ENCODE data around the gene MRPL23. TPM values are rescaled to one million over a fixed set of nuclear protein-coding genes. Genes with fewer than 3 reads are reported as not detected.

MRPL23 gene
- polyA plus RNA-seq, 1 experiment: 39.8 TPM

GRCh38 chr11:1919391-1920127 lies 27.6 kb upstream of the MRPL23 start, which contains the start of gene TNNT3:
Gene TNNT3, plus strand, starts transcription at chr11:1919703. Its CDS starts 3,172 bp downstream, at chr11:1922875.
- Histone ChIP-seq H3K4me3 (ENCODE audit: low read depth, low read length) (no peak within 1 kb of the TSS), H3K27me3 (ENCODE audit: control insufficient read depth, insufficient read depth, low read length) (no peaks in the 10 kb centered on the region; the same call in 1 of the 2 replicates), H3K36me3 (ENCODE audit: control insufficient read depth, insufficient read depth, low read length) (no peaks in the 10 kb centered on the region)
- CTCF ChIA-PET: interaction anchor here (1.0 to 3.3 kb wide), 3 partner anchors 37 to 226 kb away, joined by 3 to 20 read pairs (median 5); no protein-coding TSS in a partner anchor
- POLR2A ChIA-PET: no interaction called here
- no peak for DNase-seq (ENCODE audit: low read depth)
- no peak for TF ChIP-seq CTCF (IDR thresholded peaks at IDR 0.05; ENCODE audit: insufficient read depth, low read depth, low read length)

- H3K27me3 ChIP-seq (ENCODE audit: control insufficient read depth, insufficient read depth, low read length): no peaks in the 10 kb centered on the region; the same call in 1 of the 2 replicates
- no peaks in the 10 kb centered on the region for H3K36me3 ChIP-seq (ENCODE audit: control insufficient read depth, insufficient read depth, low read length)
- DNase-seq (ENCODE audit: low read depth): no peak
- TF ChIP-seq CTCF (IDR thresholded peaks at IDR 0.05; ENCODE audit: insufficient read depth, low read depth, low read length): no peak
- no peak overlapping the region for H3K4me3 ChIP-seq (ENCODE audit: low read depth, low read length)
- ChIA-PET CTCF (interaction anchor here (1.0 to 3.3 kb wide), 5 partner anchors 38 to 226 kb away, joined by 3 to 20 read pairs (median 3); no protein-coding TSS in a partner anchor), POLR2A (interaction anchor here (0.5 kb wide), 1 partner anchor 28 kb away, joined by 9 read pairs; no protein-coding TSS in a partner anchor)
Measured at GRCh38 chr11:1920128-1920908, 26.8 kb upstream of the MRPL23 start.

GRCh38 chr11:1920909-1921573 lies 26.1 kb upstream of the MRPL23 start:
- H3K36me3 ChIP-seq (ENCODE audit: control insufficient read depth, insufficient read depth, low read length): no peaks in the 10 kb centered on the region
- TF ChIP-seq CTCF (IDR thresholded peaks at IDR 0.05; ENCODE audit: insufficient read depth, low read depth, low read length): no peak
- no peaks in the 10 kb centered on the region; the same call in 1 of the 2 replicates for H3K27me3 ChIP-seq (ENCODE audit: control insufficient read depth, insufficient read depth, low read length)
- no peak overlapping the region for H3K4me3 ChIP-seq (ENCODE audit: low read depth, low read length)
- no peak for DNase-seq (ENCODE audit: low read depth)
- POLR2A ChIA-PET: interaction anchor here (0.5 kb wide), 1 partner anchor 29 kb away, joined by 9 read pairs; no protein-coding TSS in a partner anchor
- CTCF ChIA-PET: interaction anchor here (0.6 to 3.3 kb wide), 8 partner anchors 39 to 231 kb away, joined by 3 to 20 read pairs (median 4); no protein-coding TSS in a partner anchor

GRCh38 chr11:1921574-1922141 lies 25.5 kb upstream of the MRPL23 start:
- POLR2A ChIA-PET: no interaction called here
- no peaks in the 10 kb centered on the region for H3K36me3 ChIP-seq (ENCODE audit: control insufficient read depth, insufficient read depth, low read length)
- DNase-seq (ENCODE audit: low read depth): no peak
- no peak for TF ChIP-seq CTCF (IDR thresholded peaks at IDR 0.05; ENCODE audit: insufficient read depth, low read depth, low read length)
- CTCF ChIA-PET: interaction anchor here (0.6 to 3.3 kb wide), 8 partner anchors 39 to 231 kb away, joined by 3 to 20 read pairs (median 4); no protein-coding TSS in a partner anchor
- H3K4me3 ChIP-seq (ENCODE audit: low read depth, low read length): no peak overlapping the region
- no peaks in the 10 kb centered on the region; the same call in 1 of the 2 replicates for H3K27me3 ChIP-seq (ENCODE audit: control insufficient read depth, insufficient read depth, low read length)

All from BJ (cell line).